Ascending aorta (tissue), 2 donors: ENCODE results near the gene TEF. TPM values are rescaled to one million over a fixed set of nuclear protein-coding genes. Genes with fewer than 3 reads are reported as not detected.
A peak's percentile ranks its signal among the peaks of the same experiment; 100 is the strongest.

ENCODE experiments used
- DNase-seq, 2 donors: peaks; one replicate each; pipeline ENCODE4 v3.0.0-alpha.2; 2019; ENCODE audit warnings: low spot score in 2 of 2
- H3K27ac ChIP-seq, 2 donors: fragments of 200-600 bp; sonication (generic); one replicate each; pipeline ENCODE4 v1.5.1; 2016 to 2017; ENCODE audit warnings: mild to moderate bottlenecking in 1 of 2
- H3K27me3 ChIP-seq: fragments of 200-600 bp; sonication (generic); one replicate; pipeline ENCODE4 v1.5.1; 2017
- H3K36me3 ChIP-seq, 2 donors: fragments of 200-600 bp; sonication (generic); one replicate each; pipeline ENCODE4 v1.5.1; 2016
- H3K4me1 ChIP-seq, 2 donors: fragments of 200-600 bp; sonication (generic); one replicate each; pipeline ENCODE4 v1.5.1; 2016 to 2017; ENCODE audit warnings: mild to moderate bottlenecking in 1 of 2
- H3K4me3 ChIP-seq, 2 donors: fragments of 200-600 bp; sonication (generic); one replicate each; pipeline ENCODE4 v1.5.1; 2016 to 2017; ENCODE audit warnings: mild to moderate bottlenecking in 1 of 2
- H3K9me3 ChIP-seq, 2 donors: fragments of 200-600 bp; sonication (generic); one replicate each; pipeline ENCODE4 v1.5.1; 2016
- intact Hi-C: fragments of 100-400 bp; cut with DNase I; formaldehyde crosslinking; loops from one replicate; pipeline ENCODE4 v1.15.1; 2023
- total RNA-seq: library from RNA; depleted of rRNA; stranded (reverse); fragments of >200 nt; gene quantifications from one replicate; pipeline ENCODE4 v1.1.0, GENCODE V29; 2016
- TF ChIP-seq, protein P1 (sequence below), 3 experiments: fragments of 200-600 bp in 2 of 3; fragments of 450-650 bp in 1 of 3; sonication (generic) in 2 of 3; IDR thresholded peaks; one replicate each; pipeline ENCODE4 v1.5.1; 2016 to 2019; ENCODE audit warnings: antibody characterized with exemption in 3 of 3, mild to moderate bottlenecking in 1 of 3, moderate library complexity in 1 of 3

The TEF gene
- total RNA-seq, 1 donor from 2014 or later, result 20.2 TPM

DNA sequence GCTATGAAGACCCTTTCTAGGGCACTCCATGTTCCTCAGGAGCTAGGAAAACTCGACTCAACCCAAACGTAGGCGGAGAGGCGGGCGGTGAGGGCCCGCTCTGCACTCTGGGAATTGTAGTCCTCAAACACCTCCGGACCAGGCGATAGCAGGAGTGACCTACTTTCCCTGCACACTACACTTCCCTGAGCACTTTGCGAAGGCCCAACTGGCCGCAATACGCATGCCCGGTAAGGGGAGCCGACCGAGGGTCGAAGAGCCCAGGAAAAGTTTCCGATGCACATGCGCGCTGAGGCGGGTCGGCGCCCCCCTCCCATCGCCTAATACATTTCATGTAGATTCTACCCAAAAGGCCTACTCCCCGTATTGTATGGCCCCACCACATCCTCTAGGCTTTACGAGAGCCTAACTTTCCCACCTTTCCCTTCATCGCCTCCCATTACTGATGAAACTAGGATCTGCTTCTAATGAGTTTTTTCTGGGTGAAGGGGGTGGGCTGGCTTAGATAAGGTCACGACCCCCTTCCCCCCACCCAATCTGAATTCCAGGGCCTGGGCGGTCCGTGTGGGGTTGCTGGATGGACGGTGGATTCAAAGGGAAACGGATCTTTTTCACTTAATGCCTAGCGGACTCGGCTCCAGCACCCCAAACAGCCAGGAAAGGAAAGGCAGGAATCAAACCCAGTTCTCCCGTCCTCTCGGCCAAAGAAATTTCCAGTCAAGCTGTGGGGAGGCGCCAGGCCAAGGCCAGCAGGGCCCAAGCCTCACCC lies 62.8 kb downstream of the TEF start:
- intact Hi-C loops, result loop anchor here (1.0 to 5.0 kb wide), 3 partner anchors 26 to 72 kb away; no protein-coding TSS in a partner anchor
- peaks cover 13 to 22% of the 10 kb centered on the region in 2 donors for H3K4me1 ChIP-seq
- H3K9me3 ChIP-seq, result no peaks in the 10 kb centered on the region
- TF ChIP-seq, protein P1, sequence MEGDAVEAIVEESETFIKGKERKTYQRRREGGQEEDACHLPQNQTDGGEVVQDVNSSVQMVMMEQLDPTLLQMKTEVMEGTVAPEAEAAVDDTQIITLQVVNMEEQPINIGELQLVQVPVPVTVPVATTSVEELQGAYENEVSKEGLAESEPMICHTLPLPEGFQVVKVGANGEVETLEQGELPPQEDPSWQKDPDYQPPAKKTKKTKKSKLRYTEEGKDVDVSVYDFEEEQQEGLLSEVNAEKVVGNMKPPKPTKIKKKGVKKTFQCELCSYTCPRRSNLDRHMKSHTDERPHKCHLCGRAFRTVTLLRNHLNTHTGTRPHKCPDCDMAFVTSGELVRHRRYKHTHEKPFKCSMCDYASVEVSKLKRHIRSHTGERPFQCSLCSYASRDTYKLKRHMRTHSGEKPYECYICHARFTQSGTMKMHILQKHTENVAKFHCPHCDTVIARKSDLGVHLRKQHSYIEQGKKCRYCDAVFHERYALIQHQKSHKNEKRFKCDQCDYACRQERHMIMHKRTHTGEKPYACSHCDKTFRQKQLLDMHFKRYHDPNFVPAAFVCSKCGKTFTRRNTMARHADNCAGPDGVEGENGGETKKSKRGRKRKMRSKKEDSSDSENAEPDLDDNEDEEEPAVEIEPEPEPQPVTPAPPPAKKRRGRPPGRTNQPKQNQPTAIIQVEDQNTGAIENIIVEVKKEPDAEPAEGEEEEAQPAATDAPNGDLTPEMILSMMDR (IDR thresholded peaks at IDR 0.05), result no peak
- peak overlapping the region; percentile 94 to 98 for H3K4me3 ChIP-seq
- peak overlapping the region; percentile 99 to 100 for H3K27ac ChIP-seq
- peaks cover 19 to 20% of the 10 kb centered on the region in 2 donors for H3K36me3 ChIP-seq
- peak; percentile 77 to 95 for DNase-seq
- H3K27me3 ChIP-seq, result no peaks in the 10 kb centered on the region

DNA sequence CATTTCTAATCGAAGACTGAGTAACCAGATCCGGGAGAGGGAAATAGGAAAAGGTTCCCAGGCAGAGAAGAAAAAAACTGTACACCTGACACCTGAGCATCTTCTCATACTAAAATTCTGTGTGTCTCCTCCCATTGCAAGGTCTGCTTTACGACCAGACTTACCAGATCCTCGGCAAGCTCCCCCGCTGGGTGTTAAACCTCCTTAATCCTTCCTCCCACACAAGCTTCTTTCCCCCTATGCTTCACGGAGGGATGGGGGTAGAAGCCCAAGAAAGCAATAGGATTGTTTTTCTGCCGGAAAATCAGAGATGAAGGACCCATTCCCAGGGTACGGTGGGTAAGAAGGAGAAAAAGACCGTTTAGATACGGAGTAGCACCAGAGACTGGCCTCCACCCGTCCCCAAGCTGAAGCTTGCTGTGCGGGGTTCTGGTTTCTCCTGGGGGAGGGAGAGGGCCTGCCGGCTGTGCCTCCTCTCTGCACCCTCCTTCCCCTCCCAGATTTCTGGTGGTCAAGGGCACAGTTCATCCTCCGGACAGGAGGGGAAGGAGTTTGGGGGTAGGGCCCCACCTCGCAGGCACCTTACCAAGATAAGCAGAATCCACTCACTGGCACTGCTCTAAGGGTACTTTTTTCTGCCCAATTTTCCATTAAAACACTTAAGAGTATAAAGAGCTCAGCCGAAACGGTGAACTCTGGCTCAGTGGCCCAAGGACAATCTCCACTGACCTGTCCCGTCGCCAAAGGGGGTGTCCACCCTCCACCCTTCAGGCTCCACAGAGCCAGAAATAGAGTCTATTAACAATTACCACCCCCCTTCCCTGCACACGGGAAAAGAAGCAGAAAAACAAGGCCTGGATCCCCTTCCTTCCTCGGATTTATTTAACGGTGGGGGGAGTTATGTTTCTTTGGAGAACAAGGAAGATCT lies 63.7 kb downstream of the TEF start:
- peaks cover 13 to 19% of the 10 kb centered on the region in 2 donors for H3K4me1 ChIP-seq
- peak overlapping the region; percentile 94 to 98 for H3K4me3 ChIP-seq
- H3K27ac ChIP-seq, result peak overlapping the region; percentile 99 to 100
- no peak for DNase-seq
- H3K9me3 ChIP-seq, result no peaks in the 10 kb centered on the region
- peaks cover 15 to 16% of the 10 kb centered on the region in 2 donors for H3K36me3 ChIP-seq
- TF ChIP-seq, protein P1 (IDR thresholded peaks at IDR 0.05), result no peak
- intact Hi-C loops, result loop anchor here (1.0 to 5.0 kb wide), 3 partner anchors 37 to 71 kb away; no protein-coding TSS in a partner anchor
- H3K27me3 ChIP-seq, result no peaks in the 10 kb centered on the region

DNA sequence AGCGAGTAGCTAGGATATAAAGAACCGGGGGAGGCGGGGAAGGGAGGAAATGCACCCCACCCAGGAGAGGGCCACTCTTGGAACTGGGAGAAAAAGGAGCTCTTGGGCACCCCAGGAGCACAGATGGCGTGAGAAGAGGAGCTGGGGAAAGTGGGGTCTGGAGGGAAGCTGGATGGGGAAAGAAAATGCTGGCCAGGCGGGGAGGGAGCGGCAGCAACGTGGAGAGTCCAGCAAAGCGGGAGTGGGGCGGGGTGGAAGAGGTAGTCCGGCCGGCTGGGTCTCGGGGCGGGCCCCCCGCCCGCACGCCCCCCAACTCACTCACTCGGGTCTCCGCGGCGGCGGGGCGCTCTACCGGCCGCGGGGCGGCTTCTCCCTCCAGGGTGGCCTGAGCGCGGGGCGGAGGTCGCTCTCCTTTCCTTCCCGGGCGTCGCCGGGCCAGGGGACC lies 64.3 kb downstream of the TEF start:
- intact Hi-C loops, result loop anchor here (1.0 to 5.0 kb wide), 2 partner anchors 36 to 42 kb away; no protein-coding TSS in a partner anchor
- Histone ChIP-seq H3K4me1 (peaks cover 13 to 19% of the 10 kb centered on the region in 2 donors), H3K27me3 (no peaks in the 10 kb centered on the region), H3K9me3 (no peaks in the 10 kb centered on the region), H3K27ac (peak overlapping the region; percentile 99 to 100), H3K36me3 (peaks cover 10 to 12% of the 10 kb centered on the region in 2 donors), H3K4me3 (peak overlapping the region; percentile 94 to 98)
- DNase-seq, result no peak
- TF ChIP-seq, protein P1 (IDR thresholded peaks at IDR 0.05), result no peak

DNA sequence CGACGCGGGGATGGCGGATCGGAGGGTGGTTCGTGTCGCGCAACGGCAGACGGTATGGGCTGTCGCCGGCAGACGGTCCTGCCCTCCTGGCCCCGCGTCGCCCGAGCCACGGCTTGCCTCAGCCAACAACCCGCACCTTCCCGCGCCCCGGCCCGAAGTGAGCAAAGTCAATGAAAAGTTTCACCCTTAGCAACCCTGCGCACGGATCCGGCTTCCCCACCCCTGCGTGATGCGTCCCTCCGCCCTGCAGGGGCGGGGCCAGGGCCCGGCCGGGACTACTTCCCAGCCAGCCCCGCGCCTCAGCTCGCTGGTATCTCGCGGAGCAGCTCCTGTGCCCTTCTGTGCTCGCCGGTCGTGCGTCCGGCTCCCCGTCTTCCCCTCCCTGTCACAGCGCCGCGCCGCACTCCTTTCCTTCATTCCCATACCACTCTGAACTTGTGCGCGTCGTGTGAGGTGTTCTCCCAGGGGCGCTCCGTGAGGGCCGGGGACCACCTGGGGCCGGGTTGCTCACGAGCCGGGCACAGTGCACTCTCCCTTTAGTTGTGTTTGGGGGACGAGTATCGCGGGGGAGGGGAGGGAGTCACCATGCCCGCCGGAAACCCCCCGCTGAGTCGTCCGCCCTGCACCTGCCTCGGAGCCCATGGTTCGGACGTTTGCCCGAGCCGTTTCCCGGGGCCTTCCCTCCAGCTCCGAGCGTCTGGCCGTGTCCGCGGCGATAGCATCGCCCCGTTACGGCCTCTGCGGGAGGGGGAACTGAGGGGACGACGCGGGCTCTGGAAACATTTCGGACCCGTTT lies 65.1 kb downstream of the TEF start, which contains the start of gene TOB2:
Gene TOB2, minus strand, starts transcription at position 163 of the 796 bp plus-strand sequence. CDS start 9,456 bp downstream, outside the sequence.
- TF ChIP-seq, protein P1 (IDR thresholded peaks at IDR 0.05), result no peak
- Histone ChIP-seq H3K36me3 (peaks cover 10 to 12% of the 10 kb centered on the region in 2 donors), H3K9me3 (no peaks in the 10 kb centered on the region), H3K4me1 (peaks cover 13 to 19% of the 10 kb centered on the region in 2 donors), H3K27ac (peak within 1 kb of the TSS; percentile 99 to 100), H3K27me3 (no peaks in the 10 kb centered on the region), H3K4me3 (peak within 1 kb of the TSS; percentile 94 to 98)
- intact Hi-C loops, result loop anchor here (1.0 to 5.0 kb wide), 2 partner anchors 35 to 43 kb away; no protein-coding TSS in a partner anchor
- peak; percentile 77 to 96 for DNase-seq
